NCI-H345 (cell line): ENCODE measurements around the gene UGGT1.

ENCODE experiments used
- DNase-seq: peaks from one replicate; lab custom pipeline; 2025; lab: John Stamatoyannopoulos, UW

UGGT1 gene

GRCh38 chr2:128108166-128108565 is 17.2 kb downstream of the UGGT1 start:
- no peak for DNase-seq

- no peak for DNase-seq
Measured at GRCh38 chr2:128109243-128109642, 18.2 kb downstream of the UGGT1 start.

GRCh38 chr2:128115921-128116623 is 25.1 kb downstream of the UGGT1 start:
- no peak for DNase-seq

GRCh38 chr2:128134573-128134972 is 43.6 kb downstream of the UGGT1 start:
- no peak for DNase-seq

DNA sequence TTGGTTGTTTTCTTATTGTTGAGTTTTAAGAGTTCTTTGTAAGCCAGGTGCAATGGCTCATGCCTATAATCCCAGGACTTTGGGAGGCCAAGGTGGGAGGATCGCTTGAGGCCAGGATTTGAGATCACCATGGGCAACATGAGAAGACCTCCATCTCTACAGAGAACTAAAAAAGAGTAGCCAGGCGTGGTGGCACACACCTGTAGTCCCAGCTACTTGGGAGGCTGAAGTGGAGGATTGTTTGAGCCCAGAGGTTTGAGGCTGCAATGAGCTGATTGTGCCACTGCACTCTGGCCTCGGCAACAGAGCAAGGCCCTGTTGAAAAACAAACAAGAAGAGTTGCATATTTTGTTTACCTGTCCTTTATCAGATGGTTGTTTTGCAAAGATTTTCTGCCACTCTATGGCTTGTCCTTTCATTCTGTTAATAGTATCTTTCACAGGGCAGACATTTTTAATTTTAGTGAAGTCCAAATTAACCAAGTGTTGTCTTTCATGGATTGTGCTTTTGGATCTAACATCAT is 46.2 kb downstream of the UGGT1 start:
- no peak for DNase-seq

GRCh38 chr2:128139624-128140023 is 48.6 kb downstream of the UGGT1 start:
- peak; percentile 21 for DNase-seq

DNA sequence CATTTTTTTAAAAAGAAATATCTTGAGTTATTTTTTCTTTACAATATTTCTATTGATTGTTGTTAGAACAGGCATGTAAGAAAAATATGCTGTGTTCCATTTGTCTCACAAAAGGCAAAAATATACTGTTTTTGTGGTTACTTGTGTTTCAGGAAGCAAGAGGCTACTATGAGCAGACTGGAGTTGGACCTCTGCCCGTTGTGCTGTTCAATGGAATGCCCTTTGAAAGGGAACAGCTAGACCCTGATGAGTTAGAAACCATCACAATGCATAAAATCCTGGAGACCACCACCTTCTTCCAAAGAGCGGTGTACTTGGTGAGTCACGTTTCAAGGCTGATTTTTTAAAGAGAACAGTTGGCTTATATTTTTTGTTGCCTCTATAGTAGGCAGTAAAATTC is 54.7 kb downstream of the UGGT1 start:
- no peak for DNase-seq

DNA sequence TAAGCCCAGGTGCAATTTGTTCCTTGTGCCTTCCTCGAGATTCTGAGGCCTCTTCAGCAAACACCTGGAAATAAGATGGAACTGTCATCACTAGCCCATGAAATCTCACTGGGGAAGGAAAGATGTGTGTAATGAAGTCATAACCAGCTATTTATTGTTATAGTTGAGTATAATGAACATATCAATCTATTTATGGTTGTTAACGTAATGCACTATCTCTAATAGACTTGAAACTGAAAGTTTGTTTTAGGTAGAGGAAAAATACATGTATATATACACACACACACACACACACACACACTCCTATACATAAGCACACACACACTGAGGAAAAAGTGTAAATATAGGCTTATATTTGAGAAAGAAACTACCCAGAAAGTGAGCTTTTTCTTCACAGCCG is 62.8 kb downstream of the UGGT1 start:
- no peak for DNase-seq

GRCh38 chr2:128154225-128154624 is 63.2 kb downstream of the UGGT1 start:
- no peak for DNase-seq

GRCh38 chr2:128155970-128156369 is 65.0 kb downstream of the UGGT1 start:
- no peak for DNase-seq

DNA sequence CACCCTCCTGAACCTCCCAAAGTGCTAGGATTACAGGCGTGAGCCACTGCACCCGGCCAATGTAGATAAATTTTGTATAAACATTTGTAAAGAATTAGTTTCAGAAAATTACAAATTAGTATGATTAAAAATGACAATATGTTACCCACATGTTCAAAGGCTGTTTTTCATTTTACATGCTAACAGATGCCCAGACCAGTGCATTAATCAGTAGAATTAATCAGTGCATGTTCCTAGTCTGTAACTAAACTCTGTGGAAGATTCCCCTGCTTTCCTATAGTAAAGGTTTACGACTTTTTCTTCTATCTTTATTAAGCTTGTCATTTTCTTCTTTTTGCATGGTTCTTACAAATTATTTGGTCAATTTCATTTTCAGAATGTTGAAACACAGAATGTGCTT is 65.8 kb downstream of the UGGT1 start:
- no peak for DNase-seq

DNA sequence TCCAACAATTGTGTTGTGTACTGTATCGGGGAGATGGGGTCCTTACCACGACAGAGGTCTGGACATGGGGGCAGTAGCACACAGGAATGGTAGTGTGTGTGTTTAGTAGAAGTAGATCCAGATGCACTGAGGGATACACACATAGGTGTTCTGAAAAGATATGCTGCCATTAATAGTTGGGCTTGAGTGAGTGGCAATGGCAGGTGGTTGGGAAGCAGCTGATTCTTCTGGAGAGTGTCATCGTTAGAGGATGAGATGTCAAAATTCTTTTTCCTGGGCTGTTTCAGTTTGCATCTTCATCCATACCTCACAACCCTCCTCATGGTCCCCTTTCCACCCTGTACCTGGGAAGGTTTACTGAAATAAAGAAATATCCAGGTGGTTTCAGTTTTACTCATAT is 66.6 kb downstream of the UGGT1 start:
- no peak for DNase-seq

GRCh38 chr2:128158176-128158575 is 67.2 kb downstream of the UGGT1 start:
- DNase-seq, result no peak

- DNase-seq, result no peak
Measured at GRCh38 chr2:128159437-128159836, 68.4 kb downstream of the UGGT1 start.

- no peak for DNase-seq
Measured at GRCh38 chr2:128160616-128161275, 69.7 kb downstream of the UGGT1 start.

- no peak for DNase-seq
Measured at GRCh38 chr2:128162266-128162665, 71.3 kb downstream of the UGGT1 start.

DNA sequence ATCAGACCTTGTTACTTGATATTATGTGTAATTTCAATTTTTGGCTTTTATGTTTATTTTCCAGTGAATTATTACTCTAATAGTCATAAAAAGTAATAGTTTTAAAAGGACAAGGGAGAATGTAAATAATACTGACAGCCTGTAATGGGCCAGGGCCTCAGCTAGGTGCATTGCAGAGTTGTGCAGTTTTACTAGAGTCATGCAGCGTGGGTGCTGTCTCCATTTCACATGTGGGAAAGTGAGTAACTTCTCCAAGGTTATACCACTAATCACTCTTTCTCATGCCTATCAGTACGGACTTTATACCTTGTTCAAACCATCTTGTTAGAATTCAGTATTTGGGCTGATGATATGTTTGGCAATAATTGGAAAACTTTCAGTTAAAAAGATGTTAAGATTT is 73.3 kb downstream of the UGGT1 start:
- no peak for DNase-seq

- no peak for DNase-seq
Measured at GRCh38 chr2:128166746-128167353, 75.8 kb downstream of the UGGT1 start.

DNA sequence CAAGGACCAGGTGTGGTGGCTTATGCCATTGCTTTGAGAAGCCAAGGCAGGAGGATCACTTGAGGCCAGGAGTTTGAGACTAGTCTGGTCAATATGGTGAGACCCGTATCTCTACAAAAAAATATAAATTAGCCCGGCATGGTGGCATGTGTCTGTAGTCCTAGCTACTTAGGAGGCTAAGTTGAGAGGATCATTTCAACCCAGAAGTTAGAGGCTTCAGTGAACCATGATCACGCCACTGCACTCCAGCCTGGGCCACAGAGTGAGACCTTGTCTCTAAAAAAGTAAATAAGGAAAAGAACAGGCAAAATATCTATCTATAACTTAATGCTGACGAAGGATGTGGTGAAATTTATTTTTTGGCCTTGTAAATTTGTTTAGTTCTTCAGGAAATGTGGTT is 78.1 kb downstream of the UGGT1 start:
- DNase-seq, result no peak

DNA sequence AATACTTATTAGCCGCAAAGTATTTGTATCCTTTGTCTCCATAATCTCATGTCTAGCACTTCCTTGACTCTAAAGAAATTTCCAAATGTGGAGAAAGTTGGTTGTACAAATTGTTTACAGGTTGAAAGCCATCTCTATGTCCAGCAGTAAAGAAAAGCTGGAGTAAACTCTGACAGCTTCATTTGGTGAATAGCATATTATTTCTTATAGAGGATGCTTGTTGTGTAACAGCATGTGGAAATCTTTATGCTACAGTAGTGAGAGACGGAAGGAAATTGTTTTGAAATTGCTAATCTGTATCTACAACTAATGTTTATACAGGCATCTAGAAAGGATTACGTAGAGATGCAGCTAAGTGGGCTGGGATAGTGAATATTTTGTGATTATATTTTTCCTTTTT is 78.5 kb downstream of the UGGT1 start:
- DNase-seq, result no peak

DNA sequence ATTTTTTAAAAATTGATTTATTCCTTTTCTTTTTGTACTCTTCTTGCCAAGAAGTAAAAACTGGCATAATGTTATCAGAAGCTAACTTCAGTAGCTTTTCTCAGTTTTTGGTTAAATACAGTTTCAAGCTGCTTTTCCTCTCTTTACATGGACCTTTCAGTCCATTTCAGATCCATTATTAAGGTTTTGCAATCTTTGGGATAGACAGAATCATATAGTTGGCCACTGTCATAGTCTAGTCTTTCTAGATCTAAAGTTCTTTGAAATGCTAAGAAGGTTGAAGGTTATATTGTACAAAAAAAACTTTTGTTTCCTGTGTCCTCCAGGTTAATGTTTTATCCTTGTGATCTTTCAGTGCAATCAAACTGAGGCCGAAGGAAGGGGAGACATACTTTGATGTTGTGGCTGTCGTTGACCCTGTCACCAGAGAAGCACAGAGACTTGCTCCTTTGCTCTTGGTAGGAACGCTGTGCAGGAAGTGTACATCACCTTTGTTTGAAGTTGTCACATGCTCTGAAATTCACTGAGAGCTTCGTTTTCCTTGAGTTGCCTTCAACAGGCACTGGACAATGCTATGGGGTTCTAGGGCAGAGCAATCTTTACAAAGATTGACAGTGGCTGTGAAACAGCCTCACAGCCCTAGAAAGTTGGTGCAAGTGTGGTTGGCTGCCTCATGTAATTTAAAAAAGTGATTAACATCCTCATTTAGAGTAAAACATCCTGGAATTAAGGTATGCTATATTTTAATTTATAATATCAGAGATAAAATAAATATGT is 79.1 kb downstream of the UGGT1 start:
- no peak for DNase-seq

DNA sequence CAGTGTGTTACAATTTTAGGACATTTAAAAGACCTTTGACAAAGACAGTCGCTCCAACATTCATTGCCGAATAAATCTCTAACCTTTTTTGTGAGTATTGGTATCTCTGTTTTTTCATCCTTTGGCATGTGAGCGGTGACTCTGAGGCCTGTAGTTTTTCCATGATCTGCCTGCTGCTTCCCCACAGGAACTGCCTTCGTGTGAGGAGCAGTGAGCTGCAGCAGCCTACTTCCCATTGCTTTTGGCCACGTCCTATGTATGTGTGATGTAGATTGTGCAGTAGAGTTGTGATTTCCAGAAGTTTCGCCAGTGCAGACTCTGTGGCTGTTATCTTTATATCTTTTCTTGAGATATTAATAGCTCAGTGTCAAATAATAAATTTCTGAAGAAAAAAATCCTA is 79.8 kb downstream of the UGGT1 start:
- no peak for DNase-seq

DNA sequence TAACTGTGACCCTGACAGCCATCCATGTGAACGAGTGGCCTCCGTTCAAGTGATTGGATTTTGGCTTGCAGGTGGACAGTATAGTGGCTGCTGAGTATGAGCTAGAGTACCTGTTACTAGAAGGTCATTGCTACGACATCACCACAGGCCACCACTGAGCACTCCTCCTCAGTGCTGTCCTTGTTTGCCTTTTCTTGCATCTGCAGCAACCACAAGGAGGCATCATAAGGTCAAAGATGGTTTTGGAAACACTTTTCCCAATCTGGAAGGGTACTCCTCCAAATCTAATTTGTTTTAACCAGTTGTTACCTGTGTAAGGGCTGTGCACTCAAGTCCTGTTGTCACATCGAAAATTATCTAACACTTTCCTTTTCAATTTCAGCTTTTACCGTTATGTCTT is 81.2 kb downstream of the UGGT1 start:
- DNase-seq, result no peak
